HEK293T (cell line): ENCODE results near the gene PPM1H.
"Not testable (repeated sequence)": the region's sequence is repeated elsewhere in the genome, so short reads cannot be mapped to it uniquely, and the experiment has no call there.

ENCODE experiments used
- BHLHE40 ChIP-seq: fragments of 450-650 bp; IDR thresholded peaks from 2 replicates; pipeline ENCODE4 v1.6.1; 2016; ENCODE audit warnings: mild to moderate bottlenecking, moderate library complexity, borderline replicate concordance
- CTBP1 ChIP-seq: fragments of 450-650 bp; IDR thresholded peaks from 2 replicates; pipeline ENCODE4 v1.6.1; 2016; ENCODE audit warnings: borderline replicate concordance
- FOXA1 ChIP-seq: fragments of 450-650 bp; IDR thresholded peaks from 2 replicates; pipeline ENCODE4 v1.6.1; 2016; ENCODE audit warnings: mild to moderate bottlenecking
- FOXM1 ChIP-seq: fragments of 450-650 bp; IDR thresholded peaks from 2 replicates; pipeline ENCODE4 v1.6.1; 2017; ENCODE audit warnings: mild to moderate bottlenecking, borderline replicate concordance
- NFRKB ChIP-seq: fragments of 450-650 bp; IDR thresholded peaks from 2 replicates; pipeline ENCODE4 v1.6.1; 2016; ENCODE audit warnings: mild to moderate bottlenecking, moderate library complexity
- PKNOX1 ChIP-seq: fragments of 450-650 bp; IDR thresholded peaks from 2 replicates; pipeline ENCODE4 v1.6.1; 2016
- SP1 ChIP-seq: fragments of 450-650 bp; IDR thresholded peaks from 2 replicates; pipeline ENCODE4 v1.6.1; 2017
- SUZ12 ChIP-seq: fragments of 450-650 bp; IDR thresholded peaks from 2 replicates; pipeline ENCODE4 v1.6.1; 2016; ENCODE audit warnings: mild to moderate bottlenecking

- not testable (repeated sequence) for TF ChIP-seq FOXA1, PKNOX1, SP1, FOXM1, CTBP1, NFRKB, BHLHE40, SUZ12
Measured at GRCh38 chr12:62879228-62879627, 55.7 kb downstream of the PPM1H start.
